H4 (cell line): ENCODE data around the gene STRA6. TPM values are rescaled to one million over a fixed set of nuclear protein-coding genes. Genes with fewer than 3 reads are reported as not detected.
A peak's percentile ranks its signal among the peaks of the same experiment; 100 is the strongest.

Source experiments
- DNase-seq: peaks from one replicate; pipeline ENCODE4 v3.0.0-alpha.2; 2015; ENCODE audit warnings: low spot score
- total RNA-seq: library from RNA; depleted of rRNA; stranded (reverse); fragments of >200 nt; shearing (Covaris generic); gene quantifications from 2 replicates; pipeline ENCODE4 v1.2.3, GENCODE V29; 2014; rRNA removed

Gene STRA6, protein sequence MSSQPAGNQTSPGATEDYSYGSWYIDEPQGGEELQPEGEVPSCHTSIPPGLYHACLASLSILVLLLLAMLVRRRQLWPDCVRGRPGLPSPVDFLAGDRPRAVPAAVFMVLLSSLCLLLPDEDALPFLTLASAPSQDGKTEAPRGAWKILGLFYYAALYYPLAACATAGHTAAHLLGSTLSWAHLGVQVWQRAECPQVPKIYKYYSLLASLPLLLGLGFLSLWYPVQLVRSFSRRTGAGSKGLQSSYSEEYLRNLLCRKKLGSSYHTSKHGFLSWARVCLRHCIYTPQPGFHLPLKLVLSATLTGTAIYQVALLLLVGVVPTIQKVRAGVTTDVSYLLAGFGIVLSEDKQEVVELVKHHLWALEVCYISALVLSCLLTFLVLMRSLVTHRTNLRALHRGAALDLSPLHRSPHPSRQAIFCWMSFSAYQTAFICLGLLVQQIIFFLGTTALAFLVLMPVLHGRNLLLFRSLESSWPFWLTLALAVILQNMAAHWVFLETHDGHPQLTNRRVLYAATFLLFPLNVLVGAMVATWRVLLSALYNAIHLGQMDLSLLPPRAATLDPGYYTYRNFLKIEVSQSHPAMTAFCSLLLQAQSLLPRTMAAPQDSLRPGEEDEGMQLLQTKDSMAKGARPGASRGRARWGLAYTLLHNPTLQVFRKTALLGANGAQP
- 12.9 and 16.8 TPM in 2 replicates for total RNA-seq

DNA sequence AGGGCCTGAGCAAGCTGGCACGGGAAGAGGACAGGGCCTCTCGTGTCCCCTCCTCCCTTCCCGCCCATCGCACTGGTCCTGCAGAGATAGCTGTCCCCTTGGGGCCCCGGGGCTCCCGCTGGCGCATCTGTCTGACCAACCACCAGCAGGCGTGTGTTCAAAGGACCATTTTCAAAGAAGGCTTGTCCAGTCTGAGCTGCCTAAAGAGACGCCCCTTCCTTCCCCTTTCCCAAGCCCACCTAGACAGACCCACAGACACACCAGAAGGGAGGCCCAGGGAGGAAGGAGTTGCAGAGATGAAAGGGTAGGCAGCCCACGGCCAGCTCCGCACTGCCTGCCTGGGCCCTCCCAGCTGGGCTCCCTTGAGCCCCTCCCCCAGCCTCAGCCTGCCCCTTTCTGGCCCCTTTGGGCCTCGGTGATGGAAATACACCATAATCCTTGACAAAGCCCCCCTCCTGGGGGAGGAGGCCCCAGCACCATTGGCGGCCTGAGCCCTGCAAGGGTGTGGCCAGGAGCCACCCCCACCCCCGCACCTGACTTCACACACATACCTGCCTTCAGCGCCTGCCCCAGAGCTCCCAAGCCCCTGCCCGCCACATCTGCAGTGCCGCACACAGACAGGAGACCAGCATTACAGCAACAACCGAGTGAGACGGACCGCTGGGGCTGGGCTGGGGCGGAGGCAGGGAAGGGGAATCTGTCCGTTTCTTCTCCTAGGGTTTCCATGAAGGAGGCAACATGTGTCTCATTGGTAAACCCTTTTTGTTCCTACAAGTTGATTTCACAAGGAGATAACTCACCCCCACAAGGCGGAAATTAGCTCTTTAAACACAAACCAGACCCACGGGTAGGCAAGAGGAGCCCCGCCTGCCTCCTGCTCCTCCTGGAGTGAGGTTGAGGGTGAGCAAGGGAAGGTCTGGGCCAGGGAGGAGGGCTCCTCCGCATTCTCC is at the start of gene STRA6:
Gene STRA6, minus strand, starts transcription at position 336 of the 950 bp plus-strand sequence. CDS start 520 bp downstream, outside the sequence.
- DNase-seq, result peak; percentile 80

DNA sequence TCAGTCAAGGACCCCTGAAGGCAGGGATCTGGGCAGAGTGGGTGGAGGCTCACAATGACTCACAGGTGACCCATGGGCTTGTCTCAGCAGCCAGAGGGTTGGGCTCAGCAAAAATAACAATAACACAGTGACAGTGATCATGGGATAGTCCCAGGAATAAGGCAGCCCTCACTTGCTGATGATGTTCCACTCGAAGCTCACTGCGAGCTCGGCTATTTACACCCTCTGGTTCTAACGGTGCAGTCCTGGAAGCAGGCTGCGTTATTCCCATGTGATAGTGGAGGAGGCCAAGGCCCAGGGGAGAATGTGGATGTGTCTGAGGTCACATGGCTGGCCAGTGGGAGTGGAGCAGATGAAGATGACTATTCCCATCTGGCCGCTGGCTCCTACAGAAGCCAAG is 49.7 kb upstream of the STRA6 start:
- DNase-seq, result no peak

DNA sequence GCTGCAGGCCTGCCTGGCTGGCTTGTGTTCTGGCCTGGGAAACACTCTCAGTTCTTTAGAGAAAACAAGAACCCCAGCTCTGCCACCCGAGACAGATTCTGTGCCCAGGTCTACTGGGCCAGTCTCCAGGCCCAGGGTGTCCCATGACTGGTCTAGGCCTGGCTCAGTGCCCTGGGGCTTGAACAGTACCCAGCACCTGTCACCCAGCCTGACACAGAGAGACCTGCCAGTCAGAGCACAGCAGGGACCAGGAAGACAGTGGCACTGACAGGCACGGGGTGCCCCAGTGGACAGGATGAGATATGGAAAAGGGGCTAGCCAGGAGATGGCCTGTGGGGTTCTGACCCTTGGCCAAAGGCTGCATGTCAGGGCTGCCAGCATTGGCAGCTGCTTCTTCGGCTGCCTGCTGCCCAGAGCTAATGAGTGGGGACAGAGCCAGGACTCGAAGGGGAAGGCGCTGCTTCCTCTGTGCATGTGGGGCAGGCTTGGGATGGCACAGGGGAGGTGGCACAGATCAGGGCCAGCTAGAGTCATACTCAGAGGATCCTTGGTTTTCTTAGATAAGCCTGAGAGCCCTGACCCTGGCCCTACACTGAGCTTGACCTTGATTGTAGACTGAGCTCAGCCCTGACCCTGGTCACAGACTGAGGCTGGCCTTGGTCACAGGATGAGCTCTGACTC is 48.7 kb upstream of the STRA6 start:
- no peak for DNase-seq

DNA sequence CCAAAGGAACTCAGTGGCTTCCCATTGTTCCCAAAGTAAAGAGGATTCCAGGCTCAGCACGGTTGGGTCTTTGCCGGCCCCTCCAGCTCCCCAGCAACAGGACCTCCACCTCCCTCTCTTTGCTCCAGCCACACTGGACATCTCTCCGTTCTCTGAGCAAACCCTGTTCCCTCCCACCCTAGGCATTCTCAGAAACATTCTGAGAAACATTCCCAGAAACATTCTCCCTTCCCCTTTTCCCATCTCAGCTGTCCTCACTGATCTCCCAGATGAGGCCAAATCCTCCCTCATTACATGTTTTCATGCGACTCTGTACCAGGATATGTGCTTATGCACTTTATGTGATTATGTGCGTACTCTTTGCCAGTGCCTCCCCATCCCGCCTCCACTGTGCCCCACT is 47.7 kb upstream of the STRA6 start:
- no peak for DNase-seq

DNA sequence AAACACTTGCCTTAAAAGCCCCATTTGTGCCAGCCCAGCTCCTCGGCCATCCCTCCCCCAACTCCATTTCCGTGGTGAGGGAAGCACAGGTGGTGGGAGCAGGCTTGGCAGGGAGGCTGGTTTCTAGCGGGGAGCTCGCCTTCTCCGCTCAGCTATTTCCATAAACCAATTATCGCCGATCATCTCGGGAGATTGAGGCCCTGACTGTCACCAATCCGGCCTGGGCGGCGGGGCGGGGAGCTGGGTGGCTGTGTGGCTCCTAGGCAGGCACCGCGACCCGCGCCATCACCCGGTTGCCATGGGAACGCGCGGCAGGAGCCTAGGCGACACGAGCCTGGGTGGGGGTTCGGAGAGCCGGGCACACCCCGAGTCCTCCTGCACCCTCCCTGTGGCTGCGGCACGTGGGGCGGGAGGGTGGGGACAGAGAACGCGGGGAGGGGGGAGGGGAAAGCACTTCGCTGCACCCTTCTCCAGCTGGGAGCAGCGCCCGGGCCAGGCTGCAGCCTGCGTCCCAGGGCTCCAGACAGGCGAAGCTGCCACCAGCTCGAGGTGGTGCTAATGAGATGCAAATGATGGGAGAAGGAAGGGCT is 42.9 kb upstream of the STRA6 start:
- DNase-seq, result no peak

DNA sequence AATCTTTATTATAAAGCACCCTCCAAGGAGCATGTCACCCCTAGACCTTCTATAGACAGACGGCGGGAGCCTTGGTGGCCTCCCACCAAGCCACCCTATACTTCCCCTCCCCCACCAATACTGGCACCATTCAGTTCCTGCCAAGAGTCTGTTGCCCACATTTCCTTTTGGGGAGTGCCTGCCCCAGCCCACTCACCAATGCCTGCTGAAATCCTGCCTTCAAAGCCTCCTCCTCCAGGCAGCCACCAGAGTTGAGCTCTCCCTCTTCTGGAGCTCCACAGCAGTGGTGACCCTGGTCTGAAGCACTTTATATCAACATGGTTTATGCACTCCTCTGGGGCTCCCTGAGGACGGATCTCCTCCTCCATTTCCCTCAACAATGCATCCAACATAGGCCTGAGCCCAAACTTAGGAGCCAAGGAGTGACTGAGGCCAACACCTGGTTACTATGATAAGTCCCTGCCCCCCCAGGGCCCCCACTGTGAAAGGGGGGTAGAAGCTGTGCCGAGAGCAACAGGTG is 42.3 kb upstream of the STRA6 start:
- DNase-seq, result no peak

DNA sequence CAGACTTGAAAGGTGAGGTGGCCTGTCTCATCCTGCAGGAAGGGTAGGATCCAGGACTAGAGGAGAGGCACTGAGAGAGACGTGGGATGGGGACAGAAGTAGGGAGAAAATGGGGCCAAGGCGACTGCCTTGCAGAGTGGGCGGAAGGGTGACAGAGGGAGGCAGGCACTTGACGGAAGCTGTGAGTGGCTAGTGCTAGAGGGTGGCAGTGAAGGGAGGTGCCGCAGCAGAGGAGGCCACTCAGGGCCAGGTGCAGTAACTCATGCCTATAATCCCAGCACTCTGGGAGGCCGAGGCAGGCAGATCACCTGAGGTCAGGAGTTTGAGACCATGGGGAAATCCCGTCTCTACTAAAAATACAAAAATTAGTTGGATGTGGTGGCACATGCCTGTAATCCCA is 40.8 kb upstream of the STRA6 start:
- DNase-seq, result no peak

DNA sequence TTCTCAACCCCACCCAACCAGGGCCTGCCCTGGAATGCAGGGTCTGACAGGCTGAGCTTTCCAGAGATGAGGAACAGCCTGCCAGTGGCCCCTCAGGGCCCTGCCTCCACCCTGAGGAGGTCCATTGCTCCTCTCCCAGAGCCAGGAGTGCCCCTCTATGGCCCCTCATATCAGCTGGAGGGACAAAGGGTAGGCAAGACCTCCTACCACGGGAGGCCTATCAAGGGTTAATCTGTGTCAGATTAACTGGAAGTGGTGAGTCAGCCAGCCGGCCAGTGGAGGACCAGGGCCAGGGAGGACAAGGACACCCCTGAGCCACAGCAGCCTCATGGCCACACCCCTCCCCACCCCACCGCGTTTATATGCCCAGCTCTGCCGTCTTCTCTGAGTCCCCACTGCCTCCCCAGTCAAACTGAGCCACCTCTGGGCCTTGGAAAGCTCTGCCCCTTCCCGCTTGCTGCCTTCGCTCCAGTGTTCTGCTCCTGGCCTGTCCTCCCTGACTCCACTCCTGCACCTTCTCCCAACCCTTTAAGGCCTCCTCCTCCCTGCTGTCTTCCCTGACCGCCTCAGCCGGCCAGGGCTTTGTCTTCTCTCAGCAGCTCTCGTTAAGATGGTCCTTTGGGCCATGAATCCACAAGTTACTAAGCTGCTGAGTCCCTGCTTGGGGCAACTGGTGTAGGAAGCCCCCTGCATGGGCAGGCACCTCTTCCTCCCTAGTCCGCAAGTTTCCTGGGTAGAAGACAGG is 40.0 kb upstream of the STRA6 start:
- DNase-seq, result peak; percentile 63

DNA sequence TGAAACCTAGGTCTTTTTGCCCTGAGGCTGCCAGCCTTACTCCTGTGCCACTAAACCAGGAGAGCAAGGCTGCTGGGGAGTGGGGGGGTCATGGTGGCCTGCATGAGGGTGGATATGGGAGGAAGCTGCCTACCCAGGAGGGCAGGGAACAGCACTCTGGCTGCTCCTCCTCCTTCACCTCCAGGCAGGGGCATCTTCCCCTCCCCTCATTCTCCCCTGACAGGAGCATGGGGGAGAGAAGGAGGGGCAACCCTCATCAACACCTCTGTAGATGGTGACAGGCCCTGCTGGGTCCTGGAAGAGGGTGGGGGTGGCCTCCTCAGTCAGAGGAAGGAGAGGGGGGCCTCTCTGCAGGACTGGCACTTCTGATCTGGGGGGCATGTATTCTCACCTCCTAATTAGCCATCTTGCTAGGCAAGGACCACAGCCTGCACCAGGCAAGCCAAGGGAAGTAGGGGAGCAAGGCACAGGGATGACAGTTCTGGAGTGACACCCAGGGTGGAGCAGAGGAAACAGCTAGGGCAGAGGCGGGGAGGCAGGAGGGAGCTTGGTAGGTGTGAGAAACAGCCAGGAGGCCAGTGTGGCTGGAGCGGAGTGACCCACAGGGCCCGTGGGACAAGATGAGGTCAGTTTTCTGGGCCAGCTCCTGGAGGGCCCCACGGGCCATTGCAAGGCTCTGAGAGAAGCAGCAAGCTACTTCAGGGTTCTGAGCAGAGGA is 38.5 kb upstream of the STRA6 start:
- DNase-seq, result no peak

DNA sequence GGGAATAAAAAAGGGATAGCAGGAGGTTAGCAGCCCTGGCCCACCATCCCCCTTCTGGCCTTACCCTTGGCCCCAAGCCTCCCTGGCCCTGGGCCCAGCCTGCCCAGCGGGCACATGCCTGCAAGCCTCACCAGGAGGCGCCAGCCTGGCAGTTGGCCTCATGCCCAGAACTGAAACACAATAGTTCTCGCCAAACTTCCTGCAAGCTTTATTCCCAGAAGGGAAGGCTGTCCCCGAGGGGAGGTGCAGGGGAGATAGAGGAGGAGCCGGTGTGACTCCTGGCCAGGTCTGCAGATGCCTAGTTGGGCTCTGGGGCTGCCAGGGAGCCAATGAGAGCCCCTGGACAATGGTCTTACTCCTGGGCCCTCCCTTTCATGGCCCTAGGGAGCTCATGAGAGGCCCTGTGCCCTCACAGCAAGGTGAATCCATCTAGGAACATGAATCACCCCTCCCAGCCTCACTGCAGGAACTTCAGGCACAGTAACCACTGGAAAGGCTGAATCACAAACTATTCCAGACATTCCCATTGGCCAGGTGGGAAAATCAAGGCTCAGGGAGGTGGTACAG is 37.5 kb upstream of the STRA6 start:
- DNase-seq, result peak; percentile 99

DNA sequence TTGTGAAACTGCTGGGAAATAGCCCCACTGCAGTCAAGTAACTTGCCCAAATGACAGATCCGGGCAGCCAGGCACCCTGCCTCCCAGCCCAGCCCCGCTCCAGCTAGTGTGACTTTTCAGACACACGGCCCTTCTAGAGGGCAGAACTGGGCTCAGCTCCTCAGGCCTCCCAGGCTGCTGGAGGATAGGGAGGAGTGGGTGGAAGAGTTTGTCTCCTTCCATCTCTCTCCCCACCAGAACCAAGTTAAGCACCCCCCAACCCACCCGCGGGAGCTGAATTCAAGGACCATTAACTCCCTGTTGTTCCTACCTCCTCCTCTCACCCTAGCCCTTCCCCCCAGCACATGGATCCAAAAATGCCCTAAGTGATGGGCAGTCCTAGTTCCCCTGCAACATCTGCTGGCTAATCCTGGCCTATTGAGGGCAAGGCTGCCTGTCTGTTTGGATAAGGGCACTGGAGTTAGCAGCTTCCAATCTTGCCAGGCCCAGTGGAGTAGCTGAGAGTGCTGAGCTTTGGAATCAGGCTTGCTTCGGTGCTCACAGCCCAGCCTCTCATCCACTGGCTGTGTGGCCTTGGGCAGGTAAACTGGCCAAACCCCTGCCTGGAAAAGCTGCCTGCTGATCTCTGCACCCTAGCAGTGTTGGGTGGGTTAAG is 36.6 kb upstream of the STRA6 start:
- no peak for DNase-seq

DNA sequence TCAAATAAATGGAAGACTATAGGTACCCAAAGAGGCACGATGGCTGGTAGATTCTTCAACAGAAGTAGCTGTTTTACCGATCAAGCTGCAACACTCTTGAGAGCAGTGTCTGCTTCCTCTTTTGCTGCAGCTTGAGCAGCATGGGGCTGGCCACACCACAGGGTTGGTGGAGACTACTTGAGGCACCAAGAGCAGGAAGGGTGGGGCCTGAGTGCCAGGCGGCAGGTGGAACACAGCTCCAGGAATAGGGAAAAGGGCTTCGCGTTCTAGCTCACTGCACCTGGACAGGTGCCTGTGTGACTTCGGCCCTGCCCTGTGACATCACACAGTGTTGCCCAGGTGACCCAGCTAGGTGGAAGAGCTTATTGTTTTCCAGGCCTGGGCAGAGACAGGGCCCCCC is 33.4 kb upstream of the STRA6 start, which contains the start of gene CCDC33:
Gene CCDC33, plus strand, starts transcription at position 365 of the 400 bp plus-strand sequence. CDS start 394 bp downstream, outside the sequence.
- DNase-seq, result no peak

DNA sequence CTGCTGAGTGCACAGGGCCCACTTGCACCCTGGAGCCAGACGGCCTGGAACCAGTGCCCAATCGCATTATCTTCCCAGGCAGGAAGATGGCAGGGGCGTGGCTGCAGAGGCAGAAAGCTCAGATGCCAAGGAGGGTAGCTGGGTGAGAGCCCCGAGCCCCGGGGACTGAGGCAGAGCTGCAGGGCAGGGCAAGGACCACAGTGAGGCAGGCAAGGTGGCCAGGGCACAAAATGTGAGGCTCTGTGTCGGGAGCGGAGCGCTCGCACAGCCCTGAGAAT is 31.9 kb upstream of the STRA6 start:
- DNase-seq, result no peak

DNA sequence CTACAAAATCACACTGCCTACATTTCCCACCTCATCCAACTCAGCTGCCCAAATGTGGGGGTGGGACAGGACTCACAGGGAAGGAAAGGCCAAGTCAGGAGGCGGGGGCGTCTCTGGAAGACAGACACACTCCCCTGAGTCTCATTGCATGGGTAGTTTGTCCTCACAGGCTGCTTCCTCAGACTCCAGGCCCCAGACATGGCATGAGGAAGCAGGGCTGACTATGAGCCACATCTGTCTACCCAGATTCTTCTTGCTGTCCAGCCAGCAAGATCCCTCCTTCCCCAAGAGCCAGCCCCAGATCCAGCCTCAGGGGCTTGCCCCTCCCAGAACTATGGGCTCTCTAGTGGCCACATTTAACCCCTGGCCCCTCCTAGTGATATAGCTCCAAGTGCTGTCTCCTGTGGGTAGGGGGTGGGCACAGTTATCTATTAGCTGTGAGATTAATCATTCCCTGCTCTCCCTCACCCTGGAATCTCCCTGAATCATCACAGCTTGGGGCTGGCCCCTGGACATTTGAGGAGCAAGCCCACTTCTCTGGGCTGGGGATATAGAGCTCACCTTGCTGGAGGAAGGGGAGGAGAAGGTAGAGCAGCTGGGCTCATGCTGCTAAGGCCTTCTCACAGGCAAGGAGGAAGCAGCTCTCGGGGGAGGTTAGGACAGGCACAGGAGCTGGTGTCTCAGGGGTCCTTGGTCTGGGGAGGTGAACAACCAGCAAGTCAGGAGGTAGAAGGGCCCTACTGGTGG is 31.4 kb upstream of the STRA6 start:
- DNase-seq, result no peak

DNA sequence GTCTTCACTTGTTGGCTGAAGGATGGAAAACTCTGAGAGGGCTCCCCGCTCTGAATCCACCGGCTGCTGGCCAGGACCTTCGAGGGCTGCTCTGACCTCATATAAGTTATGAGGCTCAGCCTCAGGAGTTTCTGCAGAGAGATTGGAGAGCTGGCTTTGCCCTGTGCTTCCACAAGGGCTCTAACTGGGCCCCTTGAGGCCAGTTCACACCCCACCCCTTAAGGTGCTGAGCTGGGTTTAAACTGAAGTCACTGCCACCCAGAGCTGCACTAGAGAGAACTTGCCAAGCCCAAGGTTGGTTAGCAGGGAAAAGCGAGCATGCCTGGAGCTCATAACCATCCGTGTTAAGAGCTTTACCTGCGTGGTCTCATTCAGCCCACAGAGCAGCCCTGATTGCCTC is 30.8 kb upstream of the STRA6 start:
- no peak for DNase-seq

DNA sequence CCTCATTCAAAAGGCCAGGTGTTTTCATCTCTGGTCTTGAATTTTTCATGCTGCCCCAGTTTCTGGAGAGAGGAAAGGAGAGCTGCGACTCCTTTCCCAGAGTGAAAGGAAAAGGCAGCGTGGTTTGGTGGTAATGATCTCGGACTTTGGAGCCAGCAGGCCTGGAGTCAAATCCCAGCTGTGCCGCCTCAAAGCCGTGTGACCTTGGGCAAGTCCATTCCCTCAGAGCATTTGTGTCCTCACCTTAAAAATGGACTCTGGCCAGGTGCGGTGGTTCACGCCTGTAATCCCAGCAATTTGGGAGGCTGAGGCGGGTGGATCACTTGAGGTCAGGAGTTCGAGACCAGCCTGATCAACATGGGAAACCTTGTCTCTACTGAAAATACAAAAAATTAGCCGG is 28.9 kb upstream of the STRA6 start:
- DNase-seq, result no peak

DNA sequence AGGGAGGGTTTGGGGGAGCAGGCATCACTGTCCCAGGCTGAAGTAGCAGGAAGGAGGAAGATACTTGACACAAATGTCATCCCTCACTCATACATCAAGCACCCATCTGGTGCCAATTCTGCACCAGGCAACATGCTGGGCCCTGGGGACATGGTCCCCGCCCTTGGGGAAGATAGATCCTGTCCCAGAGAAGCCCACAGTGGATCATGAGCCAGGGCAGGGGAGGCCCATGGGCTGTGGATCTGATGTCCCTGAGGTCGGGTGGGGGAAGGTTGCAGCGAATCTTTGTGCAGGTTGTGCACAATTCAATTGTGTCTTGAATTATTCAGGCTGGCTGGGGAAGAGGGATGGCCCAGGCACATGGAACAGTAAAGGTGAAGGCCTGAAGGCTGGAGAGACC is 27.1 kb upstream of the STRA6 start:
- DNase-seq, result no peak

DNA sequence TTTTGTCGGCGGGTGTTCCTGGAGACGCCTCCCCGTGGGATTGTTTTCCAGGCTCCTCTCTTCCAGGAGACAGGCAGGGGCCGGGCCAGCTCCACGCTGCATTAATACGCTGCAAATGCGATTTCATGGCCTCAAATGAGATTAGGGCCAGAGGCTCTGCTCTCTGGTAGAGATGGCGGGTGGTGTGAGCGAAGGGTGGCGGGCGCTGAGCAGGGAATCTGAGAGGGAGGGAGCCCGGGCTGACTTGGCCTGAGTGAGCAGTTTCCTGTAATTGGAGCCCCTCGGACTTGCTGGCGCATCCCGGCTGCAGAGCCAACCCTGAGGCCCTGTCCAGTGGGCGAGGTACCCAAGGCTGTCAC is 26.1 kb upstream of the STRA6 start:
- no peak for DNase-seq
